Measurements from ENCODE around the gene SPECC1L. TPM values are rescaled to one million over a fixed set of nuclear protein-coding genes. Genes with fewer than 3 reads are reported as not detected.
A peak's percentile ranks its signal among the peaks of the same experiment; 100 is the strongest.
"Not testable (repeated sequence)": the region's sequence is repeated elsewhere in the genome, so short reads cannot be mapped to it uniquely, and the experiment has no call there.

Gene SPECC1L
- total and polyA plus RNA-seq, 2 of the 8 experiments (the other 6 are each of a cell fraction or from before 2014, with no cell fraction given) = 15.7 to 61.6 TPM

DNA sequence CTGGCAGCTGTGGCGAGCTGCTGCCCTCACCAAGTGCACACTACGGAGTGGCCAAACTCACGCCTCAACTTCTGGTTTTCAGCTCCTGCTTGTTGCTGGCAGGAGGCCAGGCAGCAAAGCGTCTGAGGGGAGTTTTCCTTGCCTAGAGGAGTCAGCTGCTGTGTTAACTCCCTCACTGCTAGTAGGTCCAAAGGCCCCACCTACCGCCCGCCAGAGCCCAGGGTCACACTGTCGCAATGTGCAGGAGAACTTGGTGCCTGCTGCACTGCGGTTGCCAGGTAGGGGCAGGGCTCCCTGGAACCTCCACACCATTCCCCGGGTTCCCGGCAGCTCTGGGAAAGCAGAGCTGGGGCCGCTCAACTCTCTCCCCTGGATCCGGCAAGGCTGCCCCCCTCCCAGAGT, 25.6 kb upstream of the SPECC1L start, which contains the start of gene GGT5:
TSS of gene GGT5 (minus strand) at position 53 of the 402 bp plus-strand sequence. CDS start 357 bp downstream, outside the sequence.
- not testable (repeated sequence) for H2AFZ ChIP-seq (ENCODE audit: low read length); H3K4me2 ChIP-seq (ENCODE audit: insufficient read depth in 1 of 2, low read depth in 2 of 2, low read length in 2 of 2)
- CTCF ChIA-PET (ENCODE audit: partially characterized antibody) = interaction anchor here (0.6 to 5.2 kb wide), 8 partner anchors 13 to 314 kb away, joined by 3 to 44 read pairs (median 3); no protein-coding TSS in a partner anchor

More for the DNA sequence above, 25.6 kb upstream of the SPECC1L start, which contains the start of gene GGT5:
- peak within 1 kb of the TSS; percentile 18; the same call in 1 of the 2 replicates for H2BK20ac ChIP-seq (ENCODE audit: low read length)
- H3K14ac ChIP-seq (ENCODE audit: insufficient read length); H3K18ac ChIP-seq (ENCODE audit: extremely low read depth, low read length); H4K8ac ChIP-seq (ENCODE audit: extremely low read depth, insufficient read depth, low read length); H4K91ac ChIP-seq (replicated peaks; ENCODE audit: insufficient read length, low read length); POLR2A ChIA-PET (ENCODE audit: partially characterized antibody); H4K20me1 ChIP-seq (replicated peaks in 1 of 2; ENCODE audit: control insufficient read depth in 1 of 2, insufficient read depth in 2 of 2, low read length in 2 of 2); H3K36me3 ChIP-seq (ENCODE audit: control insufficient read depth in 2 of 4, insufficient read depth in 4 of 4, low read length in 3 of 4); H3K9me3 ChIP-seq (ENCODE audit: insufficient read depth in 2 of 2, low read depth in 1 of 2, low read length in 1 of 2); H4K5ac ChIP-seq (ENCODE audit: insufficient read length, low read depth, low read length); H3K27me3 ChIP-seq (replicated peaks in 1 of 4; ENCODE audit: control insufficient read depth in 3 of 4, extremely low read depth in 1 of 4, insufficient read depth in 3 of 4, low read length in 3 of 4); H3K79me2 ChIP-seq (ENCODE audit: control insufficient read depth in 1 of 2, insufficient read depth in 2 of 2, low read length in 2 of 2); H3K23me2 ChIP-seq (ENCODE audit: low read depth, low read length); H3K4me1 ChIP-seq (replicated peaks in 1 of 4; ENCODE audit: control insufficient read depth in 3 of 4, insufficient read depth in 4 of 4, low read length in 3 of 4); H3K27ac ChIP-seq (ENCODE audit: low read depth, low read length); H3K9ac ChIP-seq (replicated peaks in 1 of 4; ENCODE audit: extremely low read depth in 1 of 4, low read depth in 3 of 4, low read length in 3 of 4); FAIRE-seq; H2AK5ac ChIP-seq (ENCODE audit: low read depth, low read length); H3K23ac ChIP-seq (ENCODE audit: insufficient read length); H3K4me3 ChIP-seq (ENCODE audit: extremely low read depth in 1 of 4, insufficient read depth in 2 of 4, low read depth in 3 of 4, low read length in 4 of 4); H3K4ac ChIP-seq (replicated peaks; ENCODE audit: insufficient read length, low read depth, low read length); DNase-seq (ENCODE audit: low read depth in 1 of 2, low spot score in 2 of 2); H2BK120ac ChIP-seq (replicated peaks; ENCODE audit: low read depth, low read length); H3K79me1 ChIP-seq (ENCODE audit: low read depth, low read length): not testable (repeated sequence)
- H3K56ac ChIP-seq (replicated peaks; ENCODE audit: insufficient read length, low read depth, low read length) = peak within 1 kb of the TSS; percentile 46
- H2BK12ac ChIP-seq (ENCODE audit: low read depth, low read length) = peak within 1 kb of the TSS; percentile 55; the same call in 1 of the 2 replicates
- peak within 1 kb of the TSS; percentile 35; the same call in 1 of the 2 replicates for H2BK5ac ChIP-seq (ENCODE audit: low read depth, low read length)
- WGBS, 2 experiments (ENCODE audit: extremely low coverage in 1 of 2, insufficient coverage in 1 of 2, insufficient read length in 1 of 2, insufficient replicate concordance in 2 of 2, low coverage in 1 of 2, low lambda C conversion rate in 2 of 2, missing lambda C conversion rate in 1 of 2) = 76% methylated on average over 6 of the region's 12 CpGs; no CpG with 5 or more reads in 1 of the 2 experiments
- H2BK15ac ChIP-seq (ENCODE audit: low read length) = peak within 1 kb of the TSS; percentile 75
